ENCODE data around the gene G3BP2.

DNA sequence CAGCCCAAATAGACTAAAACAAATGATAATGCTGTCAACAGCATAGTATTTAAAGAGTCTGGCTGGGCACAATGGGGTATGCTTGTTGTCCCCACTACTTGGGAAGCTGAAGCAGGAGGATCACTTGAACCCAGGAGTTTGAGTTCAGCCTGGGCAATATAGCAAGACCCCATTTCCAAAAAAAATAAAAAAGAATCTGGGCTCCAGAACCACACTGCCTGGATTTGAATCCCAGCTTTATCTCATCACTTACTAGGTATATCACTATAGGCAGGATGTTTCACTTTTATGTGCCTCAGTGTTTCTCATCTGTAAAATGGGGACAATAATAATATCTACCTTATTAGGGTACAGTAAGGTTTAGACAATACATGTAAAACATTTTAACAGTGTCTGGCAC is 5.3 kb upstream of the G3BP2 start:
- TF ChIP-seq EZH2 (IDR thresholded peaks at IDR 0.05; ENCODE audit: insufficient read depth, low read length) = no peak
- TF ChIP-seq, protein P1, sequence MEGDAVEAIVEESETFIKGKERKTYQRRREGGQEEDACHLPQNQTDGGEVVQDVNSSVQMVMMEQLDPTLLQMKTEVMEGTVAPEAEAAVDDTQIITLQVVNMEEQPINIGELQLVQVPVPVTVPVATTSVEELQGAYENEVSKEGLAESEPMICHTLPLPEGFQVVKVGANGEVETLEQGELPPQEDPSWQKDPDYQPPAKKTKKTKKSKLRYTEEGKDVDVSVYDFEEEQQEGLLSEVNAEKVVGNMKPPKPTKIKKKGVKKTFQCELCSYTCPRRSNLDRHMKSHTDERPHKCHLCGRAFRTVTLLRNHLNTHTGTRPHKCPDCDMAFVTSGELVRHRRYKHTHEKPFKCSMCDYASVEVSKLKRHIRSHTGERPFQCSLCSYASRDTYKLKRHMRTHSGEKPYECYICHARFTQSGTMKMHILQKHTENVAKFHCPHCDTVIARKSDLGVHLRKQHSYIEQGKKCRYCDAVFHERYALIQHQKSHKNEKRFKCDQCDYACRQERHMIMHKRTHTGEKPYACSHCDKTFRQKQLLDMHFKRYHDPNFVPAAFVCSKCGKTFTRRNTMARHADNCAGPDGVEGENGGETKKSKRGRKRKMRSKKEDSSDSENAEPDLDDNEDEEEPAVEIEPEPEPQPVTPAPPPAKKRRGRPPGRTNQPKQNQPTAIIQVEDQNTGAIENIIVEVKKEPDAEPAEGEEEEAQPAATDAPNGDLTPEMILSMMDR (IDR thresholded peaks at IDR 0.05; ENCODE audit: insufficient read depth, low read depth, low read length) = no peak
